Ramos (cell line): ENCODE measurements around the gene ELAVL3.
"Not testable (repeated sequence)": the region's sequence is repeated elsewhere in the genome, so short reads cannot be mapped to it uniquely, and the experiment has no call there.

Source experiments
- in situ Hi-C: fragments of 300-500 bp; cut with MboI; formaldehyde crosslinking; loops from one replicate; pipeline ENCODE4 v1.14.3; 2022; ENCODE audit warnings: low sequenced_read_pairs; ENCODE audit not compliant: unreplicated experiment

Gene ELAVL3

GRCh38 chr19:11446271-11446651 is 34.6 kb downstream of the ELAVL3 start:
- in situ Hi-C loops, result loop anchor here (10.0 kb wide), 1 partner anchor 151 kb away; the partner anchor contains the start of gene TSPAN16

- in situ Hi-C loops, result loop anchor here (10.0 kb wide), 1 partner anchor 150 kb away; the partner anchor contains the start of gene TSPAN16
Observed at GRCh38 chr19:11445141-11445540, 35.7 kb downstream of the ELAVL3 start.

GRCh38 chr19:11444059-11444458 is 36.8 kb downstream of the ELAVL3 start:
- in situ Hi-C loops, result loop anchor here (10.0 kb wide), 1 partner anchor 149 kb away; the partner anchor contains the start of gene TSPAN16

GRCh38 chr19:11437955-11438354 is 42.9 kb downstream of the ELAVL3 start:
- in situ Hi-C loops, result no loop called here

GRCh38 chr19:11435833-11436313 is 45.0 kb downstream of the ELAVL3 start:
- in situ Hi-C loops, result no loop called here

GRCh38 chr19:11435057-11435832 is 45.6 kb downstream of the ELAVL3 start, which contains the start of the genes ODAD3 and PRKCSH:
TSS of gene ODAD3 (minus strand) at chr19:11435121. CDS start at chr19:11435016, 105 bp downstream.
TSS of gene PRKCSH (plus strand) at chr19:11435635. CDS start at chr19:11436118, 483 bp downstream.
- in situ Hi-C loops, result no loop called here

GRCh38 chr19:11434703-11435056 is 46.2 kb downstream of the ELAVL3 start:
- in situ Hi-C loops, result no loop called here

- in situ Hi-C loops, result not testable (repeated sequence)
Observed at GRCh38 chr19:11433526-11433925, 47.3 kb downstream of the ELAVL3 start.

- in situ Hi-C loops, result no loop called here
Observed at GRCh38 chr19:11426656-11427055, 54.2 kb downstream of the ELAVL3 start.

- in situ Hi-C loops, result no loop called here
Observed at GRCh38 chr19:11425719-11426457, 55.0 kb downstream of the ELAVL3 start.

- in situ Hi-C loops, result no loop called here
Observed at GRCh38 chr19:11423791-11424181, 57.1 kb downstream of the ELAVL3 start.

GRCh38 chr19:11423164-11423790 is 57.6 kb downstream of the ELAVL3 start:
- in situ Hi-C loops, result no loop called here

- in situ Hi-C loops, result no loop called here
Observed at GRCh38 chr19:11422163-11423065, 58.4 kb downstream of the ELAVL3 start.

- in situ Hi-C loops, result no loop called here
Observed at GRCh38 chr19:11421371-11422098, 59.3 kb downstream of the ELAVL3 start.

- in situ Hi-C loops, result no loop called here
Observed at GRCh38 chr19:11420429-11421370, 60.1 kb downstream of the ELAVL3 start.

GRCh38 chr19:11418549-11419506 is 62.0 kb downstream of the ELAVL3 start, which contains the start of gene RGL3:
TSS of gene RGL3 (minus strand) at chr19:11419314. CDS start at chr19:11419278, 36 bp downstream.
- in situ Hi-C loops, result no loop called here

- in situ Hi-C loops, result no loop called here
Observed at GRCh38 chr19:11418094-11418548, 62.7 kb downstream of the ELAVL3 start.
